H1 (cell line): ENCODE measurements around the gene AGPAT2. TPM values are rescaled to one million over a fixed set of nuclear protein-coding genes. Genes with fewer than 3 reads are reported as not detected.

Source experiments
- CTCF ChIA-PET: fragments of 300-600 bp; sonication (Branson Sonifier 250); formaldehyde crosslinking; loops from one replicate; lab custom pipeline; 2021; ENCODE audit not compliant: partially characterized antibody; lab: Charles Lee
- POLR2A ChIA-PET: fragments of 300-600 bp; sonication (Branson Sonifier 250); formaldehyde crosslinking; loops from one replicate; lab custom pipeline; 2021; ENCODE audit warnings: inconsistent platforms; ENCODE audit not compliant: partially characterized antibody; lab: Charles Lee
- DNase-seq, 2 experiments: peaks; one replicate each; pipeline versions ENCODE4 v3.0.0 to v3.0.0-alpha.2; 2010 to 2022; ENCODE audit warnings: low spot score in 2 of 2, low read depth in 1 of 2, mixed read lengths in 1 of 2
- FAIRE-seq: peaks from 2 replicates; lab custom pipeline; 2011; peaks lifted over from hg19 to GRCh38; lab: Jason Lieb, UNC
- H2AFZ ChIP-seq: 2 replicates; pipeline ENCODE4 v1.8.1; 2012; ENCODE audit warnings: low read length, inconsistent platforms
- H2AK5ac ChIP-seq: 2 replicates; pipeline ENCODE4 v1.6.1; 2013; ENCODE audit warnings: low read depth, low read length
- H2BK120ac ChIP-seq: replicated peaks from 2 replicates; pipeline ENCODE3; 2013; ENCODE audit warnings: low read depth, low read length, inconsistent platforms
- H2BK12ac ChIP-seq: 2 replicates; pipeline ENCODE4 v1.6.1; 2013; ENCODE audit warnings: low read depth, low read length
- H2BK15ac ChIP-seq: 2 replicates; pipeline ENCODE4 v1.6.1; 2013; ENCODE audit warnings: low read length
- H2BK20ac ChIP-seq: 2 replicates; pipeline ENCODE4 v1.6.1; 2013; ENCODE audit warnings: low read length
- H2BK5ac ChIP-seq: 2 replicates; pipeline ENCODE4 v1.6.1; 2013; ENCODE audit warnings: low read depth, low read length
- H3K14ac ChIP-seq: 2 replicates; pipeline ENCODE4 v1.6.1; 2013; ENCODE audit warnings: inconsistent platforms; ENCODE audit not compliant: insufficient read length
- H3K18ac ChIP-seq: 2 replicates; pipeline ENCODE4 v1.6.1; 2013; ENCODE audit warnings: low read length; ENCODE audit errors: extremely low read depth
- H3K23ac ChIP-seq: 2 replicates; pipeline ENCODE4 v1.6.1; 2013; ENCODE audit warnings: inconsistent platforms; ENCODE audit not compliant: insufficient read length
- H3K23me2 ChIP-seq: 2 replicates; pipeline ENCODE4 v1.6.1; 2013; ENCODE audit warnings: low read depth, low read length
- H3K27ac ChIP-seq: 2 replicates; pipeline ENCODE4 v1.6.1; 2011; ENCODE audit warnings: low read depth, low read length, inconsistent platforms
- H3K27me3 ChIP-seq, 4 experiments: replicated peaks in 1 of 4; 1 replicate in 1 of 4; 2 replicates in 3 of 4; pipeline versions ENCODE4 v1.6.1 to v1.8.1; 2011 to 2013; ENCODE audit warnings: low read length in 3 of 4, mild to moderate bottlenecking in 3 of 4, inconsistent platforms in 2 of 4, mixed read lengths in 2 of 4, moderate library complexity in 1 of 4; ENCODE audit not compliant: control insufficient read depth in 3 of 4, insufficient read depth in 3 of 4; ENCODE audit errors: extremely low read depth in 1 of 4
- H3K36me3 ChIP-seq, 4 experiments: 2 replicates each; pipeline versions ENCODE4 v1.6.1 to v1.8.1; 2011 to 2013; ENCODE audit warnings: mild to moderate bottlenecking in 4 of 4, low read length in 3 of 4, moderate library complexity in 2 of 4, control low read depth in 1 of 4, inconsistent platforms in 1 of 4; ENCODE audit not compliant: insufficient read depth in 4 of 4, control insufficient read depth in 2 of 4
- H3K4ac ChIP-seq: replicated peaks from 2 replicates; pipeline ENCODE3; 2013; ENCODE audit warnings: low read length, low read depth, mixed read lengths, inconsistent platforms; ENCODE audit not compliant: insufficient read length
- H3K4me1 ChIP-seq, 4 experiments: replicated peaks in 1 of 4; 1 replicate in 1 of 4; 2 replicates in 3 of 4; pipeline versions ENCODE4 v1.6.1 to v1.8.1; 2011 to 2013; ENCODE audit warnings: low read length in 3 of 4, inconsistent platforms in 2 of 4, mixed read lengths in 1 of 4; ENCODE audit not compliant: insufficient read depth in 4 of 4, control insufficient read depth in 3 of 4
- H3K4me2 ChIP-seq, 2 experiments: 2 replicates each; pipeline versions ENCODE4 v1.6.1 to v1.8.1; 2011 to 2013; ENCODE audit warnings: low read depth in 2 of 2, low read length in 2 of 2, control low read depth in 1 of 2, inconsistent platforms in 1 of 2, mild to moderate bottlenecking in 1 of 2; ENCODE audit not compliant: insufficient read depth in 1 of 2
- H3K4me3 ChIP-seq, 4 experiments: fragments of 200-600, 300-600 bp in 1 of 4; sonication (generic), shearing (Covaris generic), sonication (Bioruptor Twin) in 1 of 4; 2 replicates each; pipeline versions ENCODE4 v1.5.1 to v1.8.1; 2011 to 2016; ENCODE audit warnings: low read length in 4 of 4, low read depth in 3 of 4, control low read depth in 2 of 4, inconsistent platforms in 2 of 4, mild to moderate bottlenecking in 2 of 4, mixed read lengths in 1 of 4, moderate library complexity in 1 of 4; ENCODE audit not compliant: insufficient read depth in 2 of 4; ENCODE audit errors: extremely low read depth in 1 of 4
- H3K56ac ChIP-seq: replicated peaks from 2 replicates; pipeline ENCODE3; 2013; ENCODE audit warnings: low read depth, mild to moderate bottlenecking, mixed read lengths, low read length, inconsistent platforms; ENCODE audit not compliant: insufficient read length
- H3K79me1 ChIP-seq: 2 replicates; pipeline ENCODE4 v1.6.1; 2013; ENCODE audit warnings: low read depth, low read length, control low read depth
- H3K79me2 ChIP-seq, 2 experiments: 2 replicates each; pipeline versions ENCODE4 v1.6.1 to v1.8.1; 2012 to 2013; ENCODE audit warnings: low read length in 2 of 2, mild to moderate bottlenecking in 2 of 2, inconsistent platforms in 1 of 2; ENCODE audit not compliant: insufficient read depth in 2 of 2, control insufficient read depth in 1 of 2
- H3K9ac ChIP-seq, 4 experiments: replicated peaks in 1 of 4; 1 replicate in 1 of 4; 2 replicates in 3 of 4; pipeline versions ENCODE4 v1.6.1 to v1.8.1; 2011 to 2013; ENCODE audit warnings: low read depth in 3 of 4, low read length in 3 of 4, control low read depth in 2 of 4, mild to moderate bottlenecking in 2 of 4, moderate library complexity in 2 of 4, inconsistent platforms in 1 of 4; ENCODE audit errors: extremely low read depth in 1 of 4
- H3K9me3 ChIP-seq, 2 experiments: 2 replicates each; pipeline versions ENCODE4 v1.6.1 to v1.8.1; 2012 to 2013; ENCODE audit warnings: mild to moderate bottlenecking in 2 of 2, moderate library complexity in 2 of 2, control low read depth in 1 of 2, inconsistent platforms in 1 of 2, low read depth in 1 of 2, low read length in 1 of 2, mixed read lengths in 1 of 2; ENCODE audit not compliant: insufficient read depth in 2 of 2
- H4K20me1 ChIP-seq, 2 experiments: replicated peaks in 1 of 2; 2 replicates each; pipeline versions ENCODE3 to v1.8.1; 2011 to 2013; ENCODE audit warnings: inconsistent platforms in 2 of 2, low read length in 2 of 2, mild to moderate bottlenecking in 1 of 2; ENCODE audit not compliant: insufficient read depth in 2 of 2, control insufficient read depth in 1 of 2
- H4K5ac ChIP-seq: 2 replicates; pipeline ENCODE4 v1.6.1; 2013; ENCODE audit warnings: low read length, low read depth, mixed read lengths, inconsistent platforms; ENCODE audit not compliant: insufficient read length
- H4K8ac ChIP-seq: 2 replicates; pipeline ENCODE4 v1.8.0; 2013; ENCODE audit warnings: mild to moderate bottlenecking, moderate library complexity, low read length, inconsistent platforms; ENCODE audit not compliant: insufficient read depth; ENCODE audit errors: extremely low read depth
- H4K91ac ChIP-seq: replicated peaks from 2 replicates; pipeline ENCODE3; 2013; ENCODE audit warnings: low read length, mixed read lengths, inconsistent platforms; ENCODE audit not compliant: insufficient read length
- BRCA1 ChIP-seq: IDR thresholded peaks from 2 replicates; pipeline ENCODE4 v1.6.1; 2012; ENCODE audit warnings: low read depth, low read length, improper control_type of control experiment
- CBX5 ChIP-seq: fragments of 300-800, 300-1000 bp; sonication (generic); IDR thresholded peaks from 2 replicates; pipeline ENCODE4 v1.7.1; 2016; ENCODE audit warnings: antibody characterized with exemption, low read length, low read depth
- EP300 ChIP-seq, 2 experiments: IDR thresholded peaks; 1 replicate in 1 of 2; 2 replicates in 1 of 2; pipeline ENCODE4 v1.6.1; 2011 to 2012; ENCODE audit warnings: low read depth in 2 of 2, low read length in 2 of 2, mild to moderate bottlenecking in 2 of 2, borderline replicate concordance in 1 of 2, inconsistent platforms in 1 of 2, moderate library complexity in 1 of 2
- GTF2F1 ChIP-seq: IDR thresholded peaks from 2 replicates; pipeline ENCODE4 v1.6.1; 2012; ENCODE audit warnings: low read depth, low read length, improper control_type of control experiment, borderline replicate concordance
- HDAC6 ChIP-seq: IDR thresholded peaks from one replicate; pipeline ENCODE4 v1.7.1; 2012; ENCODE audit warnings: low read depth, mild to moderate bottlenecking, inconsistent platforms, low read length, moderate library complexity
- POLR2A ChIP-seq, 2 experiments: IDR thresholded peaks; 1 replicate in 1 of 2; 2 replicates in 1 of 2; pipeline ENCODE4 v1.6.1; 2011; ENCODE audit warnings: low read depth in 2 of 2, low read length in 2 of 2, mild to moderate bottlenecking in 2 of 2; ENCODE audit errors: control extremely low read depth in 1 of 2
- SIRT6 ChIP-seq: IDR thresholded peaks from one replicate; pipeline ENCODE4 v1.7.1; 2012; ENCODE audit warnings: low read length, inconsistent platforms
- SP1 ChIP-seq: IDR thresholded peaks from 2 replicates; pipeline ENCODE4 v1.6.1; 2011; ENCODE audit warnings: low read depth, low read length
- YY1 ChIP-seq: IDR thresholded peaks from 2 replicates; pipeline ENCODE4 v1.6.1; 2011; ENCODE audit warnings: low read depth, mild to moderate bottlenecking, low read length
- WGBS, 2 experiments: shearing (Covaris generic) in 1 of 2; methylation state at CpG; one replicate each; pipeline versions ENCODE4 v1.1.6 to v1.1.7; 2013 to 2015; ENCODE audit warnings: low lambda C conversion rate in 2 of 2, mixed read lengths in 2 of 2, inconsistent platforms in 1 of 2, low coverage in 1 of 2, missing lambda C conversion rate in 1 of 2; ENCODE audit not compliant: insufficient replicate concordance in 2 of 2, insufficient coverage in 1 of 2, insufficient read length in 1 of 2; ENCODE audit errors: extremely low coverage in 1 of 2, missing lambda C conversion rate in 1 of 2; 5-methylcytosine and 5-hydroxymethylcytosine counted together
- polyA plus RNA-seq, 7 experiments: library from polyadenylated mRNA; depleted of rRNA in 3 of 7; stranded (reverse) in 5 of 7; unstranded in 2 of 7; fragments of >200 nt in 5 of 7; fragments of 200-250 nt in 2 of 7; gene quantifications; 1 replicate in 5 of 7; 2 replicates in 1 of 7; 4 replicates in 1 of 7; pipeline versions ENCODE4 v1.2.1 to v1.2.3, GENCODE V29; 2011 to 2013; ENCODE audit warnings: missing spikeins in 2 of 7, mixed read lengths in 2 of 7
- total RNA-seq: library from RNA; stranded (reverse); fragmentation: NEBNext Ultra II Directional; extraction: Animal tissue kit (Norgen Biotek cat#: 25700); gene quantifications from 2 replicates; pipeline ENCODE4 v1.2.1, GENCODE V29; 2021

The AGPAT2 gene
- total and polyA plus RNA-seq, 2 of the 8 experiments (the other 6 are each of a cell fraction or from before 2014, with no cell fraction given), result 31.6 to 37.6 TPM

DNA sequence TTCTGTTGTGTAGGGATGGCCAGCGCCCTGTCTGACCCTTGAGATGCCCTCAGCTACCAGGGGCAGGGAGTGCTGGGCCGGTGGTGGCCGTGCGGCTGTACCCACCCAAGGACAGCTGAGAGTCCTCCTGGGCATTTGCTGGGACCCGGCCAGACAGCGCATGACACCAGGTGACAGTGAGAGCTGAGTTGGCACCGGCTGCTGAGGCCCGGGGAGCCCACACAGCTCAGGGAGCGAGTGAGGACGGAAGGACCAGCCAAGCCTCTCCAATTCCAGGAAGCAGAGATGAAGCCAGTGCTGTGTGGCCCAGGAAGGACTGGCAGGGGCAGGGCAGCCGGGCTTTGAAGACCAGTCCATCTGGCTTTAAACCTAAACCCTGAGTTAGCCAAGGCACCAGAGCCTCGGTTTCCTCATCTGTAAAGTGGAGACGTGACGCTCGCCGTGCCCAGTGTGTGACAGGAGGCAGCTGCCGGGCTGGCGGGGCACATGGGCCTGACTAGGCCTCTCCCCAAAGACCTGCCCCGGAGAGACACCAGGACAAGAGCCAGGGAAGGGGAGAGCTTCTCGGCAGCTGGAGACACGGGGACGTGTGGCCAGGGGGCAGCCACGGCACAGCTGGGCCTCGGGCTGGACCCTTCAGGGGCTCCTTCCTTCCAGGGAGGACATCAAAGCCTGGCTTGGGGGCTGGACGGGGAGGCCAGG lies 3.0 kb upstream of the AGPAT2 start:
- Histone ChIP-seq H4K5ac (no peak overlapping the region), H2AK5ac (no peak overlapping the region; the same call in 1 of the 2 replicates), H2BK5ac (no peak overlapping the region), H3K9ac (no peak overlapping the region), H3K36me3 (no peaks in the 10 kb centered on the region), H2BK15ac (peak overlapping the region; percentile 29; the same call in 1 of the 2 replicates), H3K9me3 (no peaks in the 10 kb centered on the region), H3K4me2 (no peak overlapping the region), H3K4me1 (peaks cover 0 to 28% (median 17%) of the 10 kb centered on the region in 4 experiments; a peak in 5 of 7 replicates), H2BK20ac (no peak overlapping the region), H3K79me1 (peaks cover 3% of the 10 kb centered on the region; the same call in 1 of the 2 replicates), H3K27me3 (peaks cover 0 to 11% (median 5%) of the 10 kb centered on the region in 4 experiments; a peak in 4 of 7 replicates), H4K20me1 (no peaks in the 10 kb centered on the region), H3K14ac (no peak overlapping the region), H2BK12ac (0 out of 2 replicates have a peak overlapping the region, but pooled peaks have one; percentile 39), H3K23me2 (peaks cover 13% of the 10 kb centered on the region; the same call in 1 of the 2 replicates), H3K79me2 (no peaks in the 10 kb centered on the region), H3K4me3 (no peak overlapping the region), H2BK120ac (no peak overlapping the region)
- DNase-seq (peak in 1 of 2 experiments; percentile 42), FAIRE-seq (no peak)
- 92% methylated on average over 25 of the region's 25 CpGs; no CpG with 5 or more reads in 1 of the 2 experiments for WGBS, 2 experiments
- TF ChIP-seq EP300 (IDR thresholded peaks at IDR 0.05; ENCODE audit: borderline replicate concordance in 1 of 2, low read depth in 2 of 2, low read length in 2 of 2), result no peak
- no peak for TF ChIP-seq CBX5
- no peak for TF ChIP-seq POLR2A (IDR thresholded peaks at IDR 0.05; ENCODE audit: control extremely low read depth in 1 of 2, low read depth in 2 of 2, low read length in 2 of 2)
- no peak for TF ChIP-seq GTF2F1
- TF ChIP-seq YY1, result no peak
- no peak for TF ChIP-seq BRCA1
- TF ChIP-seq HDAC6, result no peak
- no peak for TF ChIP-seq SP1
- TF ChIP-seq SIRT6, result no peak
- TF ChIP-seq, all 59 proteins: peak for 0
- H4K91ac ChIP-seq, result peak overlapping the region; percentile 15
- ChIA-PET POLR2A (interaction anchor here (1.1 to 1.2 kb wide), 2 partner anchors 31 to 38 kb away, joined by 3 to 4 read pairs; no protein-coding TSS in a partner anchor), CTCF (interaction anchor here (1.1 to 12.8 kb wide), 6 partner anchors 8 to 64 kb away, joined by 3 to 125 read pairs (median 3); no protein-coding TSS in a partner anchor)
- H2AFZ ChIP-seq, result no peak overlapping the region
- H3K56ac ChIP-seq, result no peak overlapping the region
- no peak overlapping the region for H3K27ac ChIP-seq
- no peak overlapping the region for H3K23ac ChIP-seq
- H3K4ac ChIP-seq, result no peak overlapping the region
- no peak overlapping the region; the same call in 1 of the 2 replicates for H4K8ac ChIP-seq
- no peak overlapping the region for H3K18ac ChIP-seq
